HG03342 (cell line): ENCODE results near the gene DSG2.

Experiments used
- ATAC-seq: cut with Tn5 transposase; IDR thresholded peaks from one replicate; pipeline ENCODE4 v1.9.1; 2021; ENCODE audit warnings: mild to moderate bottlenecking, moderate library complexity; ENCODE audit not compliant: unreplicated experiment

DSG2 gene

GRCh38 chr18:31583185-31583854 is 85.3 kb downstream of the DSG2 start:
- ATAC-seq: no peak

GRCh38 chr18:31585991-31586390 is 88.0 kb downstream of the DSG2 start:
- ATAC-seq: no peak

DNA sequence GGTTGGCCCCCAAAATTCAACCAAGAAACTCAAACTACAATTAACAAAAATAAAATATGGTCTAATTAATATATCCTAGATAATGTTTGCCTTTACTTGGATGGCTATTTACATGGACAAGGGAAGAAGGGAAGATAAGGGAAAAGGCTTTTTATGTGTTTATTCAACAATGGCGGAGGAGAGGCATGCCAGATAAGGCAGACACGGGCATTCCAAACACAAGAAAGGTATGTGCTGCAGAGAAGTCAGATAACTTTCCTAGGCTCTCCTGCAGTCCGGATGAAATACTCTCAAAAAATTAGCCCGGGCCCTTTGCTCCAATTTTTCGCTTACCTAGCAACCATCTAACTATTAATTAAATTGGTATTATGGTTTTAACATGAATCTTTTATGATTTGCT is 88.6 kb downstream of the DSG2 start:
- ATAC-seq: no peak

DNA sequence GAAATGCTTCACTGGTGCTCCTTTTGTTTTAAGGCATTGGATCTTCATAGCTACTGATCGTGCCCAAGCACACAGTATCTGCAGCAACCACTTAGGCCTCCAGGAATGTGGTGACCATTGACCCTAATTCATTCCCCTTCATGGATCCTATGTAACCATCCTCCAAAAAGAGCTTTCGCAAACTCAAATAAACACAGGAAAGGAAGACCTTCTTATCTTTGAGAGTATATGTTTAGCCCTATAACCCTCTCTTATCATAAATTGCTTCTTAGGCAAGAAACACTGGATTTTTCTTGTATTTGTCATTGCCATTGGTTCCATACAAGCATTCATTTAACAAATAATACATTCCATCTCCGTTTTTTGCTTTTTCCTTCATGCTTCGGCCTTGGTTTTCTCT is 89.6 kb downstream of the DSG2 start:
- no peak for ATAC-seq

DNA sequence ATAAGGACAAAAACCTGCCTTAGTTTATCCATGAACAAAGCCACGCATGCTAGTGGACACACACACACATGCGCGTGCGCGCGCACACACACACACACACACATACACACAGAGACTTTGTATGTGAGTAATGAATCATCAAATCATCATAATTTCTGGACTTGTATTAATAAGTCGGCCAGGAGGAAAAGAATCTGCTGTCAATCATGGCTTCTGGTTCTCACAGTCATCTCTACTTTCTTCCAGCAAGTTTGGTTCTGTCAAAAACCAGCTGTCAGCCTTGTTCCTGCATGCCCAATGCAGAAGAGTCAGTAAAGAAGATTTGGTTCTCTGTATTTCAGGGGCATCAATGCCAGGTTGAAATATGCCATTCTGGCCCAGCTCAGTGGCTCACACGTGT is 92.6 kb downstream of the DSG2 start:
- no peak for ATAC-seq

GRCh38 chr18:31591113-31591512 is 93.1 kb downstream of the DSG2 start:
- ATAC-seq: no peak

GRCh38 chr18:31591628-31592027 is 93.7 kb downstream of the DSG2 start, which contains the start of gene TTR:
Gene TTR (plus strand): TSS chr18:31591877. CDS start chr18:31591903, 26 bp downstream.
- ATAC-seq: no peak

DNA sequence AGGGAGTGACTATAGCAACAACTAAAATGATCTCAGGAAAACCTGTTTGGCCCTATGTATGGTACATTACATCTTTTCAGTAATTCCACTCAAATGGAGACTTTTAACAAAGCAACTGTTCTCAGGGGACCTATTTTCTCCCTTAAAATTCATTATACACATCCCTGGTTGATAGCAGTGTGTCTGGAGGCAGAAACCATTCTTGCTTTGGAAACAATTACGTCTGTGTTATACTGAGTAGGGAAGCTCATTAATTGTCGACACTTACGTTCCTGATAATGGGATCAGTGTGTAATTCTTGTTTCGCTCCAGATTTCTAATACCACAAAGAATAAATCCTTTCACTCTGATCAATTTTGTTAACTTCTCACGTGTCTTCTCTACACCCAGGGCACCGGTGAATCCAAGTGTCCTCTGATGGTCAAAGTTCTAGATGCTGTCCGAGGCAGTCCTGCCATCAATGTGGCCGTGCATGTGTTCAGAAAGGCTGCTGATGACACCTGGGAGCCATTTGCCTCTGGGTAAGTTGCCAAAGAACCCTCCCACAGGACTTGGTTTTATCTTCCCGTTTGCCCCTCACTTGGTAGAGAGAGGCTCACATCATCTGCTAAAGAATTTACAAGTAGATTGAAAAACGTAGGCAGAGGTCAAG is 94.7 kb downstream of the DSG2 start:
- no peak for ATAC-seq

DNA sequence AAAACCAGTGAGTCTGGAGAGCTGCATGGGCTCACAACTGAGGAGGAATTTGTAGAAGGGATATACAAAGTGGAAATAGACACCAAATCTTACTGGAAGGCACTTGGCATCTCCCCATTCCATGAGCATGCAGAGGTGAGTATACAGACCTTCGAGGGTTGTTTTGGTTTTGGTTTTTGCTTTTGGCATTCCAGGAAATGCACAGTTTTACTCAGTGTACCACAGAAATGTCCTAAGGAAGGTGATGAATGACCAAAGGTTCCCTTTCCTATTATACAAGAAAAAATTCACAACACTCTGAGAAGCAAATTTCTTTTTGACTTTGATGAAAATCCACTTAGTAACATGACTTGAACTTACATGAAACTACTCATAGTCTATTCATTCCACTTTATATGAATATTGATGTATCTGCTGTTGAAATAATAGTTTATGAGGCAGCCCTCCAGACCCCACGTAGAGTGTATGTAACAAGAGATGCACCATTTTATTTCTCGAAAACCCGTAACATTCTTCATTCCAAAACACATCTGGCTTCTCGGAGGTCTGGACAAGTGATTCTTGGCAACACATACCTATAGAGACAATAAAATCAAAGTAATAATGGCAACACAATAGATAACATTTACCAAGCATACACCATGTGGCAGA is 97.3 kb downstream of the DSG2 start:
- no peak for ATAC-seq

GRCh38 chr18:31596081-31596872 is 98.3 kb downstream of the DSG2 start:
- ATAC-seq: no peak

DNA sequence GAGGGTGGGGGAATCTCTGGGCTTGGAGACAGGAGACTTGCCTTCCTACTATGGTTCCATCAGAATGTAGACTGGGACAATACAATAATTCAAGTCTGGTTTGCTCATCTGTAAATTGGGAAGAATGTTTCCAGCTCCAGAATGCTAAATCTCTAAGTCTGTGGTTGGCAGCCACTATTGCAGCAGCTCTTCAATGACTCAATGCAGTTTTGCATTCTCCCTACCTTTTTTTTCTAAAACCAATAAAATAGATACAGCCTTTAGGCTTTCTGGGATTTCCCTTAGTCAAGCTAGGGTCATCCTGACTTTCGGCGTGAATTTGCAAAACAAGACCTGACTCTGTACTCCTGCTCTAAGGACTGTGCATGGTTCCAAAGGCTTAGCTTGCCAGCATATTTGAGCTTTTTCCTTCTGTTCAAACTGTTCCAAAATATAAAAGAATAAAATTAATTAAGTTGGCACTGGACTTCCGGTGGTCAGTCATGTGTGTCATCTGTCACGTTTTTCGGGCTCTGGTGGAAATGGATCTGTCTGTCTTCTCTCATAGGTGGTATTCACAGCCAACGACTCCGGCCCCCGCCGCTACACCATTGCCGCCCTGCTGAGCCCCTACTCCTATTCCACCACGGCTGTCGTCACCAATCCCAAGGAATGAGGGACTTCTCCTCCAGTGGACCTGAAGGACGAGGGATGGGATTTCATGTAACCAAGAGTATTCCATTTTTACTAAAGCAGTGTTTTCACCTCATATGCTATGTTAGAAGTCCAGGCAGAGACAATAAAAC is 100.2 kb downstream of the DSG2 start:
- no peak for ATAC-seq
